ENCODE data around the gene PPP2R2C.

Gene PPP2R2C

GRCh38 chr4:6513678-6514077 is 41.3 kb upstream of the PPP2R2C start:
- no peak for DNase-seq (ENCODE audit: low read depth in 1 of 2, low spot score in 1 of 2)

GRCh38 chr4:6509587-6509986 is 37.2 kb upstream of the PPP2R2C start:
- DNase-seq (ENCODE audit: low read depth in 1 of 2, low spot score in 1 of 2), result no peak
- TF ChIP-seq, protein P1, sequence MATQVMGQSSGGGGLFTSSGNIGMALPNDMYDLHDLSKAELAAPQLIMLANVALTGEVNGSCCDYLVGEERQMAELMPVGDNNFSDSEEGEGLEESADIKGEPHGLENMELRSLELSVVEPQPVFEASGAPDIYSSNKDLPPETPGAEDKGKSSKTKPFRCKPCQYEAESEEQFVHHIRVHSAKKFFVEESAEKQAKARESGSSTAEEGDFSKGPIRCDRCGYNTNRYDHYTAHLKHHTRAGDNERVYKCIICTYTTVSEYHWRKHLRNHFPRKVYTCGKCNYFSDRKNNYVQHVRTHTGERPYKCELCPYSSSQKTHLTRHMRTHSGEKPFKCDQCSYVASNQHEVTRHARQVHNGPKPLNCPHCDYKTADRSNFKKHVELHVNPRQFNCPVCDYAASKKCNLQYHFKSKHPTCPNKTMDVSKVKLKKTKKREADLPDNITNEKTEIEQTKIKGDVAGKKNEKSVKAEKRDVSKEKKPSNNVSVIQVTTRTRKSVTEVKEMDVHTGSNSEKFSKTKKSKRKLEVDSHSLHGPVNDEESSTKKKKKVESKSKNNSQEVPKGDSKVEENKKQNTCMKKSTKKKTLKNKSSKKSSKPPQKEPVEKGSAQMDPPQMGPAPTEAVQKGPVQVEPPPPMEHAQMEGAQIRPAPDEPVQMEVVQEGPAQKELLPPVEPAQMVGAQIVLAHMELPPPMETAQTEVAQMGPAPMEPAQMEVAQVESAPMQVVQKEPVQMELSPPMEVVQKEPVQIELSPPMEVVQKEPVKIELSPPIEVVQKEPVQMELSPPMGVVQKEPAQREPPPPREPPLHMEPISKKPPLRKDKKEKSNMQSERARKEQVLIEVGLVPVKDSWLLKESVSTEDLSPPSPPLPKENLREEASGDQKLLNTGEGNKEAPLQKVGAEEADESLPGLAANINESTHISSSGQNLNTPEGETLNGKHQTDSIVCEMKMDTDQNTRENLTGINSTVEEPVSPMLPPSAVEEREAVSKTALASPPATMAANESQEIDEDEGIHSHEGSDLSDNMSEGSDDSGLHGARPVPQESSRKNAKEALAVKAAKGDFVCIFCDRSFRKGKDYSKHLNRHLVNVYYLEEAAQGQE (IDR thresholded peaks at IDR 0.05; ENCODE audit: insufficient replicate concordance, low read depth), result no peak
- no peak for TF ChIP-seq SPI1 (IDR thresholded peaks at IDR 0.05; ENCODE audit: borderline replicate concordance, low read depth)
- TF ChIP-seq, protein P2, sequence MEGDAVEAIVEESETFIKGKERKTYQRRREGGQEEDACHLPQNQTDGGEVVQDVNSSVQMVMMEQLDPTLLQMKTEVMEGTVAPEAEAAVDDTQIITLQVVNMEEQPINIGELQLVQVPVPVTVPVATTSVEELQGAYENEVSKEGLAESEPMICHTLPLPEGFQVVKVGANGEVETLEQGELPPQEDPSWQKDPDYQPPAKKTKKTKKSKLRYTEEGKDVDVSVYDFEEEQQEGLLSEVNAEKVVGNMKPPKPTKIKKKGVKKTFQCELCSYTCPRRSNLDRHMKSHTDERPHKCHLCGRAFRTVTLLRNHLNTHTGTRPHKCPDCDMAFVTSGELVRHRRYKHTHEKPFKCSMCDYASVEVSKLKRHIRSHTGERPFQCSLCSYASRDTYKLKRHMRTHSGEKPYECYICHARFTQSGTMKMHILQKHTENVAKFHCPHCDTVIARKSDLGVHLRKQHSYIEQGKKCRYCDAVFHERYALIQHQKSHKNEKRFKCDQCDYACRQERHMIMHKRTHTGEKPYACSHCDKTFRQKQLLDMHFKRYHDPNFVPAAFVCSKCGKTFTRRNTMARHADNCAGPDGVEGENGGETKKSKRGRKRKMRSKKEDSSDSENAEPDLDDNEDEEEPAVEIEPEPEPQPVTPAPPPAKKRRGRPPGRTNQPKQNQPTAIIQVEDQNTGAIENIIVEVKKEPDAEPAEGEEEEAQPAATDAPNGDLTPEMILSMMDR (IDR thresholded peaks at IDR 0.05; ENCODE audit: insufficient read depth, low read length), result no peak
- TF ChIP-seq GABPA (IDR thresholded peaks at IDR 0.05; ENCODE audit: low read depth), result no peak
- no peak for TF ChIP-seq POLR2AphosphoS5 (IDR thresholded peaks at IDR 0.05; ENCODE audit: low read depth)

More at GRCh38 chr4:6513678-6514077, 41.3 kb upstream of the PPP2R2C start:
- H3K27me3 ChIP-seq (ENCODE audit: insufficient read depth, poor library complexity, severe bottlenecking), result no peaks in the 10 kb centered on the region
- TF ChIP-seq POLR2AphosphoS5 (IDR thresholded peaks at IDR 0.05; ENCODE audit: low read depth), result no peak
- TF ChIP-seq, protein P1 (IDR thresholded peaks at IDR 0.05; ENCODE audit: insufficient replicate concordance, low read depth), result no peak
- TF ChIP-seq GABPA (IDR thresholded peaks at IDR 0.05; ENCODE audit: low read depth), result no peak
- TF ChIP-seq, protein P2 (IDR thresholded peaks at IDR 0.05; ENCODE audit: insufficient read depth, low read length), result no peak
- TF ChIP-seq SPI1 (IDR thresholded peaks at IDR 0.05; ENCODE audit: borderline replicate concordance, low read depth), result no peak
- no peak overlapping the region for H3K27ac ChIP-seq (replicated peaks)
- no peak overlapping the region for H3K4me3 ChIP-seq (replicated peaks; ENCODE audit: insufficient read depth, low read length)

DNA sequence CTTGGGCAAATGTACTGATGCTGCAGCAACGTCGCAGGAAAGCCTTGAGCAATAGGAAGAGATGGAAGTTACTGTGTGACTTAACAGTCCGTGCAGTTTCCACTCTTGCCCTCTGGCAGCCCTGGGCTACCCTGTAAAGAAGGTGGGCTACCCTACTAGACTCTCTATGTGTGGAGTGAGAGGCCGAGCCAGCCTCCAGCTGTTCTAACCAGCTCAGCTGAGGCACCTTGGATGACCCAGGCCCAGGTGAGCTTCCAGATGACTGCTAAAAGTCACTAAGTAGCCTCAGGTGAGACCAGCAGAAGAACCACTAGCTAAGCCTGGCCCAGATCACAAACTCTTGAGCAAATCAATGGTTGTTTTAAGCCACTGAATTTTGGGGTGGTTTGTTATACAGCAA is 34.9 kb upstream of the PPP2R2C start:
- Histone ChIP-seq H3K27ac (replicated peaks) (no peak overlapping the region), H3K4me3 (replicated peaks; ENCODE audit: insufficient read depth, low read length) (no peak overlapping the region), H3K27me3 (ENCODE audit: insufficient read depth, poor library complexity, severe bottlenecking) (no peaks in the 10 kb centered on the region)
- TF ChIP-seq SPI1 (IDR thresholded peaks at IDR 0.05; ENCODE audit: borderline replicate concordance, low read depth) (no peak), GABPA (IDR thresholded peaks at IDR 0.05; ENCODE audit: low read depth) (no peak), POLR2AphosphoS5 (IDR thresholded peaks at IDR 0.05; ENCODE audit: low read depth) (no peak)
- TF ChIP-seq, protein P1 (IDR thresholded peaks at IDR 0.05; ENCODE audit: insufficient replicate concordance, low read depth), result no peak
- TF ChIP-seq, protein P2 (IDR thresholded peaks at IDR 0.05; ENCODE audit: insufficient read depth, low read length), result no peak
- no peak for DNase-seq (ENCODE audit: low read depth in 1 of 2, low spot score in 1 of 2)

More at GRCh38 chr4:6509587-6509986, 37.2 kb upstream of the PPP2R2C start:
- no peaks in the 10 kb centered on the region for H3K27me3 ChIP-seq (ENCODE audit: insufficient read depth, poor library complexity, severe bottlenecking)
- no peak overlapping the region for H3K27ac ChIP-seq (replicated peaks)
- H3K4me3 ChIP-seq (replicated peaks; ENCODE audit: insufficient read depth, low read length), result no peak overlapping the region

All from HL-60 (cell line).